GM18909 (cell line): Measurements from ENCODE around the gene HHIPL1.
A peak's percentile ranks its signal among the peaks of the same experiment; 100 is the strongest.

Experiments
- ATAC-seq: cut with Tn5 transposase; IDR thresholded peaks from one replicate; pipeline ENCODE4 v1.9.1; 2021; ENCODE audit warnings: mild to moderate bottlenecking; ENCODE audit not compliant: unreplicated experiment, poor library complexity

Gene HHIPL1

GRCh38 chr14:99609245-99610170, 35.4 kb upstream of the HHIPL1 start:
- ATAC-seq, result no peak

GRCh38 chr14:99611646-99612045, 33.3 kb upstream of the HHIPL1 start:
- ATAC-seq, result no peak

GRCh38 chr14:99612071-99612737, 32.7 kb upstream of the HHIPL1 start:
- no peak for ATAC-seq

- no peak for ATAC-seq
These were observed 32.1 kb upstream of the HHIPL1 start for GRCh38 chr14:99612738-99613330.

- ATAC-seq, result no peak
These were observed 29.3 kb upstream of the HHIPL1 start for GRCh38 chr14:99615497-99616157.

- no peak for ATAC-seq
These were observed 27.8 kb upstream of the HHIPL1 start for GRCh38 chr14:99616832-99617800.

GRCh38 chr14:99619835-99620834, 24.8 kb upstream of the HHIPL1 start:
- ATAC-seq, result no peak

- ATAC-seq, result no peak
These were observed 23.0 kb upstream of the HHIPL1 start for GRCh38 chr14:99621948-99622347.

- no peak for ATAC-seq
These were observed 20.9 kb upstream of the HHIPL1 start for GRCh38 chr14:99624024-99624423.

GRCh38 chr14:99624971-99625370, 20.0 kb upstream of the HHIPL1 start:
- no peak for ATAC-seq

GRCh38 chr14:99625476-99625875, 19.5 kb upstream of the HHIPL1 start:
- no peak for ATAC-seq

- no peak for ATAC-seq
These were observed 18.8 kb upstream of the HHIPL1 start for GRCh38 chr14:99626041-99626648.

- no peak for ATAC-seq
These were observed 17.8 kb upstream of the HHIPL1 start for GRCh38 chr14:99627100-99627499.

GRCh38 chr14:99627510-99628381, 17.2 kb upstream of the HHIPL1 start:
- no peak for ATAC-seq

- peak; percentile 79 for ATAC-seq
These were observed 15.9 kb upstream of the HHIPL1 start for GRCh38 chr14:99628887-99629618.

GRCh38 chr14:99630202-99630601, 14.7 kb upstream of the HHIPL1 start:
- ATAC-seq, result no peak
